ENCODE data around the gene COL18A1. TPM values are rescaled to one million over a fixed set of nuclear protein-coding genes. Genes with fewer than 3 reads are reported as not detected.

The COL18A1 gene
- total RNA-seq, 1 donor from 2014 or later: 9.2 TPM

DNA sequence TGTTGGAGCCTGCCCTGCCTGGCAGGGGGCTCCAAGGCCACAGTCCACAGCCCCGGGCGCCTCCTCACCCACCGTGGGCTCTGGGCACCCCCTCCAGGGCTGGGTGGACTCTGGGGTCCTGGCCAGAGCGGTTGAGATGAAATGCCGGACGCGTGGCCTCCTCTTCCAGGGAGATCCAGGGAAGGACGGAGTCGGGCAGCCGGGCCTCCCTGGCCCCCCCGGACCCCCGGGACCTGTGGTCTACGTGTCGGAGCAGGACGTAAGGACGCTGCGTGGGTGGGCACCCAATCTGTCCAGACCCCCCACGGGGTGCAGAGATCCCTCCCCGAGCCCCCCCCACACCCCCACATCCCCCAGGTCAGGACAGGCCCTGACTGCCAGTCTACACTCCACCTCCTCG lies 86.1 kb downstream of the COL18A1 start:
- Histone ChIP-seq H3K36me3 (ENCODE audit: control insufficient read depth, insufficient read depth, low read length) (no peaks in the 10 kb centered on the region), H3K27me3 (ENCODE audit: control insufficient read depth, insufficient read depth, low read length) (no peaks in the 10 kb centered on the region), H3K4me3 (ENCODE audit: low read depth, low read length) (no peak overlapping the region)
- FAIRE-seq: no peak
- no peak for DNase-seq (ENCODE audit: low read depth)
- TF ChIP-seq, protein P1, sequence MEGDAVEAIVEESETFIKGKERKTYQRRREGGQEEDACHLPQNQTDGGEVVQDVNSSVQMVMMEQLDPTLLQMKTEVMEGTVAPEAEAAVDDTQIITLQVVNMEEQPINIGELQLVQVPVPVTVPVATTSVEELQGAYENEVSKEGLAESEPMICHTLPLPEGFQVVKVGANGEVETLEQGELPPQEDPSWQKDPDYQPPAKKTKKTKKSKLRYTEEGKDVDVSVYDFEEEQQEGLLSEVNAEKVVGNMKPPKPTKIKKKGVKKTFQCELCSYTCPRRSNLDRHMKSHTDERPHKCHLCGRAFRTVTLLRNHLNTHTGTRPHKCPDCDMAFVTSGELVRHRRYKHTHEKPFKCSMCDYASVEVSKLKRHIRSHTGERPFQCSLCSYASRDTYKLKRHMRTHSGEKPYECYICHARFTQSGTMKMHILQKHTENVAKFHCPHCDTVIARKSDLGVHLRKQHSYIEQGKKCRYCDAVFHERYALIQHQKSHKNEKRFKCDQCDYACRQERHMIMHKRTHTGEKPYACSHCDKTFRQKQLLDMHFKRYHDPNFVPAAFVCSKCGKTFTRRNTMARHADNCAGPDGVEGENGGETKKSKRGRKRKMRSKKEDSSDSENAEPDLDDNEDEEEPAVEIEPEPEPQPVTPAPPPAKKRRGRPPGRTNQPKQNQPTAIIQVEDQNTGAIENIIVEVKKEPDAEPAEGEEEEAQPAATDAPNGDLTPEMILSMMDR (IDR thresholded peaks at IDR 0.05; ENCODE audit: insufficient read depth, low read length, severe bottlenecking): no peak

DNA sequence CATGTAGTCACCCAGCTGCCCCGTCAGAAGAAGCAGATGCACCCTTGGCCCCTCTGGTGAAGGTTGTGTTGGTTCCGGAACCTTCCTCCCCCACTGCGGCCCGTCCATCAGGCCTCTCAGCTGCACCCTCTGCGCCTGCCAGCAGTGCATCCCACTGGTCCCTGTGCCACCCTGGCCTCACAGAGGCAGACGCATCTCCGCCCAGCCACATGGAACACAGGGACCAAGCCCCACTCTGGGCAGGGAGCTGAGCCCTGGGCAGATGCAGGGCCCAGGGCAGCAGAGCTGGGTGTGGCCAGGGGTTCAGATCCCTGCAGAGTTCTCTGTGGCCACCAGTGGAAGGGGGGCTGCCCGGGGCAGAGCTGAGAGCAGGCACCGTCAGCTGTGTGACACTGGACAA lies 86.7 kb downstream of the COL18A1 start:
- Histone ChIP-seq H3K36me3 (ENCODE audit: control insufficient read depth, insufficient read depth, low read length) (no peaks in the 10 kb centered on the region), H3K27me3 (ENCODE audit: control insufficient read depth, insufficient read depth, low read length) (no peaks in the 10 kb centered on the region), H3K4me3 (ENCODE audit: low read depth, low read length) (no peak overlapping the region)
- TF ChIP-seq, protein P1 (IDR thresholded peaks at IDR 0.05; ENCODE audit: insufficient read depth, low read length, severe bottlenecking): no peak
- no peak for FAIRE-seq
- no peak for DNase-seq (ENCODE audit: low read depth)

DNA sequence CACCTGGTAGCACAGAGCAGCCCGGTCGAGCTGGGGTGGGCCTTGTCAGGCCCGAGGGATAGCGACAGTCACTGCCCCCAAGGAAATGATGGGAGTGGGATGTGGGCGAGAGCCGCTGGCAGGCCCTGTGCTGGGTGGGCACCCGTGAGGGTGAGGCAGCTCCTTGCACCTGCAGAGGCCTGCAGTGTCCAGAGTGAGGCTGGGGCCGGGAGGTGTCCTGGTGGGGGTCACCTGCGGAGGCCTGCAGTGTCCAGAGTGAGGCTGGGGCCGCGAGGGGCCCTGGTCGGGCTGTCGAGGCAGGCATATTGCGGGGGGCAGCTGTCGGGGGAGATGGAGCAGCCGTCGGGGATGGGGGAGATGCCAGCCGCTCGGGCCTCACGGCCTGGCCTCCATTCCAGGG lies 87.8 kb downstream of the COL18A1 start:
- no peak for FAIRE-seq
- DNase-seq (ENCODE audit: low read depth): no peak
- H3K36me3 ChIP-seq (ENCODE audit: control insufficient read depth, insufficient read depth, low read length): no peaks in the 10 kb centered on the region
- TF ChIP-seq, protein P1 (IDR thresholded peaks at IDR 0.05; ENCODE audit: insufficient read depth, low read length, severe bottlenecking): no peak
- H3K4me3 ChIP-seq (ENCODE audit: low read depth, low read length): no peak overlapping the region
- no peaks in the 10 kb centered on the region for H3K27me3 ChIP-seq (ENCODE audit: control insufficient read depth, insufficient read depth, low read length)

DNA sequence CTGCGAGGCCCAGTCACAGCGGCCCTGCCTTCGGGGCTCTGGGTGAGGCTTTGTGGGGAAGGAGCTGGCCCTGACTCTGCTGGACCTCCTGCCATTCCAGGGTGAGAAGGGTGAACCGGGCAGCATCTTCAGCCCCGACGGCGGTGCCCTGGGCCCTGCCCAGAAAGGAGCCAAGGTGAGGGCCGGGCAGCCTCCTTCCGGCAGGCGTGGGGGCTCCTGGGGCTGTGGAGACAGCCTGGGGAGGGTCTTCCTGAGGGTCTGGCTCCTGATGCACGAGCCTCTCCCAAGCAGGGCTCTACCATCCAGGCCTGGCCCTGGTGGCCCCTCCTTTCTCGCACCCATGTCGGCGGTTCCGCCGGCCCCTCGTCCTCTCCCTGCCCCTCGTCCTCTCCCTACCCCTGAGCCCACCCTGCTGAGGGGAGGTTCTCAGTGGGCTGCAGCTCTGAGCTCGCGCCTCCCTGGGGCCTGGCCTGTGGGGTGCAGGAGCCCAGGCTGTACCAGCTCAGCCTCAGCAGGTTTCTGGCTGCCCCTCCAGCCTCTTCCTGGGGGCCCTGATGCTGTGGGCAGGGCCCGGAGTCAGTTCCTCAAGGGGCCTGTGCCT lies 88.5 kb downstream of the COL18A1 start:
- Histone ChIP-seq H3K27me3 (ENCODE audit: control insufficient read depth, insufficient read depth, low read length) (no peaks in the 10 kb centered on the region), H3K4me3 (ENCODE audit: low read depth, low read length) (no peak overlapping the region), H3K36me3 (ENCODE audit: control insufficient read depth, insufficient read depth, low read length) (no peaks in the 10 kb centered on the region)
- TF ChIP-seq, protein P1 (IDR thresholded peaks at IDR 0.05; ENCODE audit: insufficient read depth, low read length, severe bottlenecking): no peak
- no peak for DNase-seq (ENCODE audit: low read depth)
- no peak for FAIRE-seq

DNA sequence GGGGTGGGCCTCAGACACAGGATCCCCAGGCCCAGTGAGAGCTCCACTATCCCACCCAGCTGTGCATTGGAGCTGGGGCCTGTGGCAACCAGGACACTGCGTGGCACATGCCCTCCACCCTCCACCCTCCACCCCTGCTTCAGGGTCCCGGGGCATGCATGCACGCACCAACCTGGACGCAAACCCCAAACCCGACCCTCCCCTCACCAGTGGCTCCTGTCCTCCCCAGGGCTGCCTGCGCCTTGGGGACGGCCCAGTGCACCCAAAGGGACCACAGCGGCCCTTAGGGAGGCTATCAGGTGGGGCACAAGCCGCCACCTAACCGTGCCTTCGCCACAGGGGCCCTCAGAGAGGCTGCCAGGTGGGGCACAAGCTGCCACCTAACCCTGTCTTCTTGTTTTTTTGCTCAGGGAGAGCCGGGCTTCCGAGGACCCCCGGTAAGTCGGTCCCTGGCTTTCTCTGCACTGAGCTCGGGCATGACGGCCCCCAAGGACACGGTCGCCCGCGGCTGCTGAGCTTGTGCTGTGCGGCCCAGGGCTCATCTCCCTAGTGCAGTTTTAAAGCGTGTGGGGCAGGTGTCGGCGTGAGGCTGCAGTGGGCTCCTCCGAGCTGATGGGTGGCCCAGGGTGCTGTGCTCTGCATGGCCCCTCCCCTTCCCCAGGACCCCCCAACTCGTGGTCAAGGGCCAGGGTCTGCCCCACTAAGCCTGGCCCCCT lies 89.3 kb downstream of the COL18A1 start:
- no peak for DNase-seq (ENCODE audit: low read depth)
- no peaks in the 10 kb centered on the region for H3K27me3 ChIP-seq (ENCODE audit: control insufficient read depth, insufficient read depth, low read length)
- TF ChIP-seq, protein P1 (IDR thresholded peaks at IDR 0.05; ENCODE audit: insufficient read depth, low read length, severe bottlenecking): no peak
- no peak overlapping the region for H3K4me3 ChIP-seq (ENCODE audit: low read depth, low read length)
- FAIRE-seq: no peak
- H3K36me3 ChIP-seq (ENCODE audit: control insufficient read depth, insufficient read depth, low read length): no peaks in the 10 kb centered on the region

Measured in bronchial epithelial cell (primary cell).